Measurements from ENCODE around the gene ATP9B. TPM values are rescaled to one million over a fixed set of nuclear protein-coding genes. Genes with fewer than 3 reads are reported as not detected.

Gene ATP9B
- total and polyA plus RNA-seq, 5 donors, result 9.0 to 24.0 (median 21.7) TPM

- no peak overlapping the region for H3K4me3 ChIP-seq (ENCODE audit: low read length)
- no peak for DNase-seq
- 83% methylated on average over 5 of the region's 5 CpGs for WGBS
- H3K9me3 ChIP-seq (ENCODE audit: control insufficient read depth, low read length), result no peaks in the 10 kb centered on the region
- no peaks in the 10 kb centered on the region for H3K27me3 ChIP-seq (ENCODE audit: control insufficient read depth, insufficient read depth)
- no peak for ATAC-seq
- no peak overlapping the region for H3K27ac ChIP-seq (ENCODE audit: low read length)
- intact Hi-C loops (cut with DNase I), result no loop called here
- H3K4me1 ChIP-seq (ENCODE audit: control insufficient read depth, insufficient read depth, low read length), result no peaks in the 10 kb centered on the region
These were observed 19.2 kb upstream of the ATP9B start for GRCh38 chr18:79050005-79050404.

- no peak overlapping the region for H3K4me3 ChIP-seq (ENCODE audit: low read length)
- DNase-seq (no peak), ATAC-seq (peak in 1 of 2 donors; percentile 16)
- no peaks in the 10 kb centered on the region for H3K9me3 ChIP-seq (ENCODE audit: control insufficient read depth, low read length)
- H3K27me3 ChIP-seq (ENCODE audit: control insufficient read depth, insufficient read depth), result peaks cover 2% of the 10 kb centered on the region
- intact Hi-C loops (cut with DNase I), result no loop called here
- no peaks in the 10 kb centered on the region for H3K4me1 ChIP-seq (ENCODE audit: control insufficient read depth, insufficient read depth, low read length)
- H3K27ac ChIP-seq (ENCODE audit: low read length), result no peak overlapping the region
- 89% methylated on average over 9 of the region's 9 CpGs for WGBS
These were observed 12.3 kb upstream of the ATP9B start for GRCh38 chr18:79056827-79057367.

- DNase-seq (no peak), ATAC-seq (no peak)
- Histone ChIP-seq H3K4me1 (ENCODE audit: control insufficient read depth, insufficient read depth, low read length) (no peaks in the 10 kb centered on the region), H3K27ac (ENCODE audit: low read length) (no peak overlapping the region), H3K4me3 (ENCODE audit: low read length) (no peak overlapping the region), H3K27me3 (ENCODE audit: control insufficient read depth, insufficient read depth) (peaks cover 2% of the 10 kb centered on the region), H3K9me3 (ENCODE audit: control insufficient read depth, low read length) (no peaks in the 10 kb centered on the region)
- 37% methylated on average over 2 of the region's 2 CpGs for WGBS
- intact Hi-C loops (cut with DNase I), result no loop called here
These were observed 11.2 kb upstream of the ATP9B start for GRCh38 chr18:79058007-79058406.

- Histone ChIP-seq H3K27me3 (ENCODE audit: control insufficient read depth, insufficient read depth) (no peaks in the 10 kb centered on the region), H3K27ac (ENCODE audit: low read length) (no peak overlapping the region), H3K9me3 (ENCODE audit: control insufficient read depth, low read length) (no peaks in the 10 kb centered on the region), H3K4me1 (ENCODE audit: control insufficient read depth, insufficient read depth, low read length) (no peaks in the 10 kb centered on the region), H3K4me3 (ENCODE audit: low read length) (no peak overlapping the region)
- DNase-seq, result no peak
- no peak for ATAC-seq
- WGBS, result 85% methylated on average over 9 of the region's 9 CpGs
- intact Hi-C loops (cut with DNase I), result no loop called here
These were observed 6.4 kb upstream of the ATP9B start for GRCh38 chr18:79062806-79063205.

GRCh38 chr18:79064228-79064627, 5.0 kb upstream of the ATP9B start:
- Histone ChIP-seq H3K4me1 (ENCODE audit: control insufficient read depth, insufficient read depth, low read length) (no peaks in the 10 kb centered on the region), H3K27me3 (ENCODE audit: control insufficient read depth, insufficient read depth) (no peaks in the 10 kb centered on the region), H3K4me3 (ENCODE audit: low read length) (no peak overlapping the region), H3K27ac (ENCODE audit: low read length) (no peak overlapping the region), H3K9me3 (ENCODE audit: control insufficient read depth, low read length) (no peaks in the 10 kb centered on the region)
- no peak for ATAC-seq
- DNase-seq, result no peak
- intact Hi-C loops (cut with DNase I), result no loop called here
- WGBS, result 86% methylated on average over 5 of the region's 5 CpGs

- intact Hi-C loops (cut with DNase I), result no loop called here
- Histone ChIP-seq H3K4me3 (ENCODE audit: low read length) (no peak overlapping the region), H3K27ac (ENCODE audit: low read length) (no peak overlapping the region), H3K4me1 (ENCODE audit: control insufficient read depth, insufficient read depth, low read length) (no peaks in the 10 kb centered on the region), H3K27me3 (ENCODE audit: control insufficient read depth, insufficient read depth) (no peaks in the 10 kb centered on the region), H3K9me3 (ENCODE audit: control insufficient read depth, low read length) (no peaks in the 10 kb centered on the region)
- WGBS, result 59% methylated on average over 2 of the region's 2 CpGs
- ATAC-seq, result no peak
- DNase-seq, result no peak
These were observed 3.4 kb upstream of the ATP9B start for GRCh38 chr18:79065802-79066201.

GRCh38 chr18:79067611-79068010, 1.6 kb upstream of the ATP9B start:
- Histone ChIP-seq H3K27me3 (ENCODE audit: control insufficient read depth, insufficient read depth) (no peaks in the 10 kb centered on the region), H3K9me3 (ENCODE audit: control insufficient read depth, low read length) (no peaks in the 10 kb centered on the region), H3K4me1 (ENCODE audit: control insufficient read depth, insufficient read depth, low read length) (peaks cover 3% of the 10 kb centered on the region), H3K27ac (ENCODE audit: low read length) (no peak overlapping the region), H3K4me3 (ENCODE audit: low read length) (no peak overlapping the region)
- intact Hi-C loops (cut with DNase I), result no loop called here
- no peak for DNase-seq
- WGBS, result 72% methylated on average over 4 of the region's 4 CpGs
- ATAC-seq, result no peak

GRCh38 chr18:79068341-79068936, 755 bp upstream of the ATP9B start:
- DNase-seq, result no peak
- intact Hi-C loops (cut with DNase I), result no loop called here
- WGBS, result 13% methylated on average over 49 of the region's 49 CpGs
- H3K4me1 ChIP-seq (ENCODE audit: control insufficient read depth, insufficient read depth, low read length), result peaks cover 3% of the 10 kb centered on the region
- H3K27ac ChIP-seq (ENCODE audit: low read length), result peak overlapping the region; percentile 81
- H3K9me3 ChIP-seq (ENCODE audit: control insufficient read depth, low read length), result no peaks in the 10 kb centered on the region
- no peaks in the 10 kb centered on the region for H3K27me3 ChIP-seq (ENCODE audit: control insufficient read depth, insufficient read depth)
- H3K4me3 ChIP-seq (ENCODE audit: low read length), result peak overlapping the region; percentile 39
- no peak for ATAC-seq

GRCh38 chr18:79069717-79070151, 540 bp downstream of the ATP9B start:
- H3K4me1 ChIP-seq (ENCODE audit: control insufficient read depth, insufficient read depth, low read length), result peaks cover 3% of the 10 kb centered on the region
- peak overlapping the region; percentile 59 for H3K27ac ChIP-seq (ENCODE audit: low read length)
- intact Hi-C loops (cut with DNase I), result no loop called here
- no peak for ATAC-seq
- peak overlapping the region; percentile 80 for H3K4me3 ChIP-seq (ENCODE audit: low read length)
- DNase-seq, result no peak
- WGBS, result under 1% methylated on average over 20 of the region's 20 CpGs
- H3K27me3 ChIP-seq (ENCODE audit: control insufficient read depth, insufficient read depth), result no peaks in the 10 kb centered on the region
- no peaks in the 10 kb centered on the region for H3K9me3 ChIP-seq (ENCODE audit: control insufficient read depth, low read length)

GRCh38 chr18:79070486-79070885, 1.3 kb downstream of the ATP9B start:
- 89% methylated on average over 3 of the region's 3 CpGs for WGBS
- peaks cover 3% of the 10 kb centered on the region for H3K4me1 ChIP-seq (ENCODE audit: control insufficient read depth, insufficient read depth, low read length)
- intact Hi-C loops (cut with DNase I), result no loop called here
- H3K4me3 ChIP-seq (ENCODE audit: low read length), result peak overlapping the region; percentile 80
- H3K27ac ChIP-seq (ENCODE audit: low read length), result no peak overlapping the region
- no peaks in the 10 kb centered on the region for H3K27me3 ChIP-seq (ENCODE audit: control insufficient read depth, insufficient read depth)
- ATAC-seq, result no peak
- no peaks in the 10 kb centered on the region for H3K9me3 ChIP-seq (ENCODE audit: control insufficient read depth, low read length)
- no peak for DNase-seq

- no peak overlapping the region for H3K4me3 ChIP-seq (ENCODE audit: low read length)
- 91% methylated on average over 1 of the region's 1 CpG for WGBS
- peaks cover 3% of the 10 kb centered on the region for H3K4me1 ChIP-seq (ENCODE audit: control insufficient read depth, insufficient read depth, low read length)
- DNase-seq (no peak), ATAC-seq (no peak)
- H3K27ac ChIP-seq (ENCODE audit: low read length), result no peak overlapping the region
- no peaks in the 10 kb centered on the region for H3K9me3 ChIP-seq (ENCODE audit: control insufficient read depth, low read length)
- no peaks in the 10 kb centered on the region for H3K27me3 ChIP-seq (ENCODE audit: control insufficient read depth, insufficient read depth)
- intact Hi-C loops (cut with DNase I), result no loop called here
These were observed 1.8 kb downstream of the ATP9B start for GRCh38 chr18:79071037-79071436.
